HG02588 (cell line): ENCODE results near the gene CEP112.

ENCODE experiments used
- ATAC-seq: cut with Tn5 transposase; IDR thresholded peaks from one replicate; pipeline ENCODE4 v1.9.1; 2021; ENCODE audit warnings: mild to moderate bottlenecking, moderate library complexity; ENCODE audit not compliant: unreplicated experiment

The CEP112 gene

GRCh38 chr17:65896889-65897288, 295.0 kb downstream of the CEP112 start:
- no peak for ATAC-seq

DNA sequence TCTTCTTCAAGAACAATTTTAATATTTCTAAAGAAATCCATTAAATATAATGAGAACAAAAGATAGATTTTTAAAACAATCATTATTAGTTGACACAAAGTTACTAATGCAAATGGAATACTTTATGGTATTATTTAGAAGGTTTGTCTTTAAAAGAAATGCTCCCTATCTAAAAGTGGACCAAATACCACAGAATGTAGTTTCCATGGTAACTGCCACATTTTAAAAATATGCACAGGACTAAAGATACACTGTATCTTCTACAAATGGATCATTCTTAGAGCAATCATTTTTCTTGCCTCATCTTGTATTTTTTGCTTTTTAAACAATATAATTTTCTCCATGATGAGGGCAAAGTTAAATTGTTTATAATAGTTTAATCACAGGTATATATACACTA, 296.0 kb downstream of the CEP112 start:
- ATAC-seq: no peak

GRCh38 chr17:65893692-65894279, 298.1 kb downstream of the CEP112 start:
- no peak for ATAC-seq

GRCh38 chr17:65892912-65893377, 299.0 kb downstream of the CEP112 start:
- ATAC-seq: peak; percentile 76

- ATAC-seq: no peak
These were observed 300.6 kb downstream of the CEP112 start for GRCh38 chr17:65891231-65891735.

- no peak for ATAC-seq
These were observed 303.3 kb downstream of the CEP112 start for GRCh38 chr17:65888649-65889048.

DNA sequence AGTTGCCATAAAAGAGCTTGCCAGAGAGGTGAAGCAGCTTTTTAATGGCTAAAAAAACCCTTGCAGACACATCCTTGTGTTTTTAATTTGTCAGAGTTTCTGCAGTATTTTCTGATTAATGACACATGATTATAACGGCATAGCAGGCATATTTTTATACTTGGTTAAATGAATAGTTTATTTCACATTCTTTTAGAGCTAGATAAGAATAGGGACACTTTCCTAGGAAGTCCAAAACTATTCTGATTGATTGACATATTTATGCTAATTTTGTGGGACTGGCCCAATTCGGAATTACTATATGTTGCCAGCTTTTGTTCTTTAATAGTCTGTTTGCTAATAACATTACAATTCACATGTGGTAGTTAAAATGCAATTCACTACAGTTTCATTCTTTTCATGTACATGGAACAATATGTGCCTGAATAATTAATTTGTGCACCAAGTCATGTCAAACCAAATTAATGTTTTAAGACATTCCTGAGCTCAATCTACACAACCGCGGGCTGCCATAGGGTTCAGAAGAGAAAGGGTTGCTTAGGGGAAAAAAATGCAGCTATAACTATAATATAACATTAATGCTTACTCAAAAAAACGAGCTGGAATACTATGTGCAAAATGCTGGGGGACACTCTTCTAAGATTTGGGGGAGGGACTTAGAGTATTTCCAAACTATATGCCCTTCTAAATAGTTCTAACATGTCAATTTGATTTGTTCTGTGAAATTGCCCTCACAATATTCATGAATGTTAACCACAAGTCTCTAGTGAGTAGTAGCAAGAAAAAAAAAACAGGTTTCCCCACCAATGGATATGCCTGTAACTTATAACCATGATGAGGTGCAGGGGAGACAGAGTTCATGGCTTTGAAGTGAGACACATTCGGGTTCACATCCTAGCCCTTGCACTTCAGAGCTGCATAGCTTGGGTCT, 305.4 kb downstream of the CEP112 start:
- no peak for ATAC-seq

DNA sequence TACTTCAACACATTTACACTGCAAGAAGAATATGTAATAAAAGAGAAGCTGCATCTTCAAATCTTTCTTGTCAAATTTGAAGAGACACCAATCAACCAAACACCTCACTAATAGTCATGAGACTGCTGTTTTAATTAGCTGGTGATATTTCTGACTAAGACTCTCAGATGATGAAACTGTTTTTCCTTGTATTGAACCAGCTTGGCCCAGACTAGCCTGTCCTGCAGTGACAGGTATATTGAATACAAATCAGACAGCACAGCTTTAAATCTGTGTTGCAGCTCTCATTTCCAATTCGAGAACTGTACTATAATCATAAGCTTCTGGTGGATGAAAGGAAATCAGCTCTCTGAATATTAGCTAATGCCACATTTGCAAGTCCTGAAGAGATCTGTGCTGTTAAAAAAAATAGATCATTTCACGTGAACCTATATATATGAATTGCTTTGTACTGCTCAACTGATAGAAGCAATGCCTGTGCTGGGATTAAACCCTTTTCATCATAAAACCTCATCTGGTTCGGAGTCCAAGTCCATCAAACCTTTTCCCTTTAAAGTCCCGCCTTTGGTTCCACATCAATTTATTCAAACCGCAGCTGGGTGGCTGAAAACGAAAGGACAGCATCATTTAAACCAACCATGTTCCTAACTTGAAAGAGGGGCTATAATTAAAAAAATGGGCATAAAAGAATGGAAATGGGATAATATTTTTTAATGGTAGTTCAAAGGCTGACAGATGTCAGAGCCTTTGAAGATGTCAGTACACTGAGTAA, 306.2 kb downstream of the CEP112 start:
- no peak for ATAC-seq

GRCh38 chr17:65876985-65877384, 314.9 kb downstream of the CEP112 start:
- ATAC-seq: no peak

GRCh38 chr17:65868881-65869280, 323.1 kb downstream of the CEP112 start:
- ATAC-seq: no peak

DNA sequence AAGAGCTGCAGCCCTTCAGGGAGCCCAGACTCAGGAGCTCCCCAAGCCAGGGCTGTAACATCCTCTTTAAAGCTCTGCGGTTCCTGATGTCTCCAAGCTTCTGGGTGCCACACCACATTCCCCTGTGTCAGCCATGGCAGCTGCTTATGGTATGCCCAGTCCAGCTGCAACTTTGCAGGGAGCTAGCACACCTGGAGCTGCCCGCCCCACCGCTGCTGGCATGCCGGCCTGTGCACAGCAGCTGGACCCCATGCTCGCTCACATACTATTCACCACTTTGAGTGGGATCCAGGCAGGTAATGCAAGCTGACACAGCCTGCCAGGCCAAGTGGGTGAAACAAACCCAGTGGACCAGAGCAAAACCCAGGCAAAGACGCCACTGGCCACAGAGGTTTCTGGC, 324.9 kb downstream of the CEP112 start:
- no peak for ATAC-seq

- ATAC-seq: no peak
These were observed 326.1 kb downstream of the CEP112 start for GRCh38 chr17:65865715-65866425.

DNA sequence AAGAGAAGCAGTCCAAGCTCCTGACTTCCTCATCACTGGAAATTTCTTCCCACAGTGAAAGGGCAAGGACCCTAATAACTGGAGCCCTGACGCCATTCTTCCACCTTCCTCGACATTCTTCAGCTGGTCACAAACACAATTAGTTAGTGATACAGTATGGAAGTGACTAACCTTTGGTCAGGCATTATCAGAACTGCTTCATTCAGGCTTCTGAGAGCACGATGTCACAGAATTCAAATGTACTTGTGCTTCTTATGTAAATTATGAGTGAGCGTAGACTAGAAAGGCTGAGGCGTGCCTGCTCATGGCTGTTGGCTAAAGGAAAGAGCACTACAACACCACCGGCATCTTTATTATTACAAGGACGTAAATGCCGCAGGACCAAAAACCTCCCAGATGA, 327.5 kb downstream of the CEP112 start:
- ATAC-seq: no peak

DNA sequence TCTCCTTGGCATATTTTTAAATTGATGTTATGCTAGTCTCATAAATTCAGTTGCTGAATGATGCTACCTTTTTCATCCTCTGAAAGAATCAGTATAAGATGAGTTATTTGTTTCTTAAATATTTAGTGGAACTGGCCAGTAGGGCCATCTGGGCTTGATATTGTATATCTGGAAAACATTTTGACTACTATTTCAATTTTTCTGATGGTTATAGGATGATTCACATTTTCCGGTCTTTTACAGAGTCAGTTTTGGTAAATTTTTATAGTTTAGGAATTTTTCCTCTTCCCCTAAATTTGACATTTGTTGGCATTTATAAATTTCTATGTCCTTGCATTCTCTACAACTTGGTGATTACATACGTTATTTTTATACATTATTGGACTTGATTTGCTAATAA, 334.2 kb downstream of the CEP112 start:
- ATAC-seq: no peak

GRCh38 chr17:65856865-65857264, 335.1 kb downstream of the CEP112 start:
- ATAC-seq: no peak

DNA sequence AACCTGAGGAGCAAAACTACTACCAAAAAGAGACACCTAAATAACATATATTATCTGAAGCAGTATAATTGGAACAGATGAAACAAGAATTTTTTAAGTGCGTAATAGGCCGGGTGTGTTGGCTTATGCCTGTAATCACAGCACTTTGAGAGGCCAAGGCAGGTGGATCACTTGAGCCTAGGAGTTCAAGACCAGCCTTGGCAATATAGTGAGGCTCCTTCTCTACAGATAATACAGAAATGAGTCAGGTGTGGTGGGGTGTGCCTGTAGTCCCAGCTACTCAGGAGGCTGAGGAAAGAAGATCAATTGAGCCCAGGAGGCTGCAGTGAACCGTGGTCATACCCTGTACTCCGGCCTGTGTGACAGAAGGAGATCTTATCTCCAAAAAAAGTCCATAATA, 336.3 kb downstream of the CEP112 start:
- ATAC-seq: no peak

GRCh38 chr17:65855245-65855644, 336.7 kb downstream of the CEP112 start:
- no peak for ATAC-seq

DNA sequence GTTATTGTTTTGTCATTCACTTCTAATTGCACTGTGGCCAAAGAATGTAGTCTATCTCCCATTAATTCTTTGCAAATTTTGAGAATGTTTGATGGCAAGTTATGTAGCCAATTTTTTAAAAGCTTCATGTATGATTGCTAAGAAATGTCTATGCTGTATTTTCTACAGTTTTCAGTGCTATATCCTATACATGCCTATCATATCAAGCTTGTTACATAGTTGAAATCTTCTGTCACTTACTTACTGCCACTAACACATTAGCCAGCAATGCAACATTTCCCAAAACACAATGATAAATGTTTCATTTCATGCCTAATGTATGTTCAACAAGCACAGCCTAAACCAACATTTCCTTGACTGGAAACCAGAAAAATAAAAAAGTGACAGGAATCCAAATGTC, 338.1 kb downstream of the CEP112 start:
- ATAC-seq: no peak

- ATAC-seq: no peak
These were observed 339.0 kb downstream of the CEP112 start for GRCh38 chr17:65852911-65853310.

DNA sequence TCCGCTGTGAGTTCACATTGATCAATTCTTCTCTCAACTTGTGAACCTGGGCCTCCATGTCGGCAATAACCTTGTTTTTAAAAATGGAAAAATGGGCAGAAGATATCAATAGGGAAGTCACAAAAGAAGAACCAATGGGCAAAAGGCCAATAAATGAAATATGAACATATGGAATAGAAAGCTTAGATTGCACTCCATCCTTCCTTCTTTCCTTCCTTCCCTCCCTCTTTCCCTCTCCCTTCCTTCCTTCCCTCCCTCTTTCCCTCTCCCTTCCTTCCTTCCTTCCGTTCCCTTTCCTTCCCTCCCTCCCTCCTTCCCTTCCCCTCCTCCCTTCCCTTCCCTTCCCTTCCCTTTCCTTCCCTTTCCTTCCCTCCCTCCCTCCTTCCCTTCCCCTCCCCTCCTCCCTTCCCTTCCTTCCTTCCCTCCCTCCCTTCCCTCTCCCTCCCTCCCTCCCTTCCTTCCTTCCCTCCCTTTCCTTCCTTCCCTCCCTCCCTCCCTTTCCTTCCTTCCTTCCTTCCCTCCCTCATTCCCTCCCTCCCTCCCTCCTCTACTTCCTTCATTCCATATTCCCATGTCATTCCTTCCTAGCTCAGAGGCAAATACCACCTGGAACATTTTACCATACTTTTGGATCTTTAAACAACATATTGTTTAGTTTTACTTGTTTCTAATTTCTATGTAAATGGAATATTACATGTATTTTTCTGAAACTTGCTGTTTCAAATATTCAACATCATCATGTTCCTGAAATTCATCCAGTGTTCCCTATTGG, 339.8 kb downstream of the CEP112 start:
- ATAC-seq: no peak
